ENCODE results near the gene NRG3.

NRG3 gene

DNA sequence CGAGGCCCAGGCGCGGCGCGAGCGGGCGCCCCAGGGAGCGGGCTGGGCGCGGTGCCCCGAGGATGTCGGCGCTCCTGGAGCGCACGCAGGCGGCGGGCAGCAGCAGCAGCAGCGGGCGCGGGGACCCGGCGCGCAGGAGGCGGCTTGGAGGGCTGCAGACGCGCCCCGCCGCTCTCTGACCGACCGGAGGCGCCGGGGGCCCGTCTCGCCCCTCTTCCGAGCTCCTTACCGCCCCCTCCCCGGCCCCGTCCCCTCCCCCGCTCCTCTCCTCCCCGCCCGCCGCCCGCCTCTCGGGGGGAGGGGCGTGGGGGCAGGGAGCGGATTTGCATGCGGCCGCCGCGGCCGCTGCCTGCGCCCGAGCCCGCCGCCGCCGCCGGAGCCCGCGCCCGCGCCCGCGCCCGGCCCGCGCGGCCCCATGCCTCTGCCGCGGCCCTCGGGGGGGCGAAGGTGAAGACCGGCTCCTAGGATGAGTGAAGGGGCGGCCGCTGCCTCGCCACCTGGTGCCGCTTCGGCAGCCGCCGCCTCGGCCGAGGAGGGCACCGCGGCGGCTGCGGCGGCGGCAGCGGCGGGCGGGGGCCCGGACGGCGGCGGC lies at the start of gene NRG3:
Gene NRG3 (plus strand): TSS at position 320 of the 592 bp plus-strand sequence.
- no peak for DNase-seq

- no peak for DNase-seq
These were observed 46.7 kb upstream of the NRG3 start for GRCh38 chr10:81828251-81828650.

GRCh38 chr10:81831060-81831459 lies 43.9 kb upstream of the NRG3 start:
- no peak for DNase-seq

GRCh38 chr10:81838950-81839349 lies 36.0 kb upstream of the NRG3 start:
- DNase-seq = no peak

- DNase-seq = no peak
These were observed 32.0 kb upstream of the NRG3 start for GRCh38 chr10:81843042-81843441.

- DNase-seq = no peak
These were observed 27.3 kb upstream of the NRG3 start for GRCh38 chr10:81847675-81848074.

- DNase-seq = no peak
These were observed 26.5 kb upstream of the NRG3 start for GRCh38 chr10:81848514-81848913.

DNA sequence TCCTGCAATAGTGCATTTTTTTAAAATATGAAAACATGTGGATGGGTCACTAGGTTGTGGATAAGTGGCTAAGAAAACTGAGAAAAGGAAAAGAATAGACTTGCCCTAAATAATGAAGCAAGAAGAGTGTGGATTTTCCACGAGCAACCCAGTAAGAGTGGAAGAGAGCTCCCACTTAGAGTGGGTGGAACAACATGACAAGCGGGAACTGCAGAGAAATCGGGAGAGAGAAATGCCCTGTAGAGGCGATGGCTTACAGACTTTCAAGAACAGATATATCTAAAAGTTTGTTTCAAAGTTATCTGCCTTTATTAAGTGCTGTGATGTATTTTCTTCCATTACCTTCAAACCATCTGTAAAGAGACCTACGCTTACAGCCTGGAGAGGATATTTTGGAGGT lies 26.1 kb upstream of the NRG3 start:
- no peak for DNase-seq

GRCh38 chr10:81862596-81862995 lies 12.4 kb upstream of the NRG3 start:
- no peak for DNase-seq

DNA sequence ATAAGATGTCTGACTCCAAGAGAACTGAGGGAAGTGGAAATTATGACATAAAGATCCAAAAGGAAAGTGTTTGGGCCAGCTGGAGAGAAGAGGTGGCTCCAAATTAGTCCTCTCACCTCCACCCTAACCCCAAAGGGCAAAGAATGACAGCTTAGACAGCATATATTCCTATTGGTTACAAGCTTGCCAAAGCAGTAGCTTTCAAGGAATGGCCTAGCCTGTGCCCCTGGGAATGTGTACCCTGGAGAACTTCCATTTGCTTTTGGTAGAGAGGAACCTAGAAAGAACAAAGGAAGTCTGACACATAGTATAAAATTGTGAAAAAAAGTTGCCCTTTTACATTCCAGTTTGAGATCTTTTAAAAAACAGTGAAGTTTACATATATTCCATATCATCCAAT lies 11.2 kb upstream of the NRG3 start:
- DNase-seq = no peak

DNA sequence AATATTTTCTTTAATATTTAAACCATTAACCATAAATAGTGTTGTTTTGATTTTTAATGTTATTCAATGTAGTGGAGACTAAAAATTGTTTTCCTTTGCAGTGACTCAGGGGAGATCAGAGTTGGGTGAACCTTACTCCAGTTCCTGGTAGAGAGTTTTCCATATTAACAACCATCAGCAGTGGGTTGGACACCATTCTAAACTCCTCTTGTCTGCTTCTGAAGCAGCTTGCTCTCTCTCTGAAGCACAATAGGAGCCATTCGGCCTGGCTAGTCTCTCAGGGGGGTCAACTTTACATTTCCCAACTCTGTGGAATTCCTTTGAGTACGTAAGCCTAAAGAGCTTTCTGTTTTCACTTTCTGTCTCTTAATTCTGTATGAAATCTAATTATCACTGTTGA lies 9.4 kb upstream of the NRG3 start:
- no peak for DNase-seq

DNA sequence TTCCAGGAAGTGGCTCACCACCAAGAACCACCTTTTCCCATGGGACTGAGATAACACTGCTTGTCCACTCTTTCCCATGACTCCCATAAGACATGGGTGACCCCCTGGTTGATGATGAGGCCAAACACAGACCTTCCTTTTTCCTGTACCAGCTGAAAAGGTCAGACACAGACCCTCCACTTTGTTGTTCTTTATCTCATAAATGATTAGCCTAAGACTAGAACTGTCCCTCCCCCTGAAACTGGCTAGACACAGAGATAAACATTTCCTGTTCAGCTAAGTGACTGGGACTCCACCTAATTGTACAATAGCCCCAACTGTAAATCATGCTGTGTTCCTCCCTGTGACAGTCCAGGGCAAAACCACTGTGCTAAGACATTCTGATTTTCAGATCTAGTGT lies 8.2 kb upstream of the NRG3 start:
- DNase-seq = no peak

DNA sequence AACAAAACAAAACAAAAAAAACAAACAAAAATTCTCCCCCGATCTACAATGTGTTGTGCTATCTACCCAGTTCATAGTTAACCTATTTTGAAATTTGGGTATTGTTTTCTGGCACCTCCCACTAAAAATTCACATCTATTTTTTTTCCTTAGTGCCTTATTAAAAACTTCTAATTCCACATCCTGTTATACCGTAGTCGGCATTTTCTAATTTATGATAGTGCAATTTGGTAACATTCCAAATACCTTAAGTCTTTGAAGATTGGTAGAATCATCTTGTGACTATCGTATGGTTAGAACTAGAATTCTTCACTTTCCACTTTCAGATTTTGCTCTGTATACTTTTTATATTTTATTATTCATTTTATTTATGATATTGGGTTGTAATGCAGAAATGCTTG lies 4.5 kb upstream of the NRG3 start:
- no peak for DNase-seq

DNA sequence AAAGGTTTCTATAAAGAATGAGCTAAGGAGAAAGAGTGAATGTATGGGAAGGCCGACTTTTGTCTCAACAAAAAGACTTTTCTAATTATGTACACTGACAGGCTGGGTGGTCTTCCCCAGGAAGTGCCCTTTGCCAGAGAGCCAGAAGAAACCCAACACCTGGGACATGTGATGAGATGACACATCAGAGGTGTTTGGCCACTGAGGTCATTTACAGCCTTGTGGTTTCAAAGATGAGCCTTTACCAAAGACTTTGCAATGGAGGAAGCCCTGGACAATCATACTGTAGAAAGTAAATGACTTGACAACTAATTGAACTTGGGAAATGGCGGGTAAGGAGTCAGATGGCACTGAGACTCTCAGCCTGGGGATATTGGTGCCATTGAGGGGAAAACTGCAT lies 3.4 kb upstream of the NRG3 start:
- no peak for DNase-seq

GRCh38 chr10:81872206-81872862 lies 2.7 kb upstream of the NRG3 start:
- DNase-seq = no peak

- DNase-seq = no peak
These were observed 1.6 kb upstream of the NRG3 start for GRCh38 chr10:81873231-81873931.

DNA sequence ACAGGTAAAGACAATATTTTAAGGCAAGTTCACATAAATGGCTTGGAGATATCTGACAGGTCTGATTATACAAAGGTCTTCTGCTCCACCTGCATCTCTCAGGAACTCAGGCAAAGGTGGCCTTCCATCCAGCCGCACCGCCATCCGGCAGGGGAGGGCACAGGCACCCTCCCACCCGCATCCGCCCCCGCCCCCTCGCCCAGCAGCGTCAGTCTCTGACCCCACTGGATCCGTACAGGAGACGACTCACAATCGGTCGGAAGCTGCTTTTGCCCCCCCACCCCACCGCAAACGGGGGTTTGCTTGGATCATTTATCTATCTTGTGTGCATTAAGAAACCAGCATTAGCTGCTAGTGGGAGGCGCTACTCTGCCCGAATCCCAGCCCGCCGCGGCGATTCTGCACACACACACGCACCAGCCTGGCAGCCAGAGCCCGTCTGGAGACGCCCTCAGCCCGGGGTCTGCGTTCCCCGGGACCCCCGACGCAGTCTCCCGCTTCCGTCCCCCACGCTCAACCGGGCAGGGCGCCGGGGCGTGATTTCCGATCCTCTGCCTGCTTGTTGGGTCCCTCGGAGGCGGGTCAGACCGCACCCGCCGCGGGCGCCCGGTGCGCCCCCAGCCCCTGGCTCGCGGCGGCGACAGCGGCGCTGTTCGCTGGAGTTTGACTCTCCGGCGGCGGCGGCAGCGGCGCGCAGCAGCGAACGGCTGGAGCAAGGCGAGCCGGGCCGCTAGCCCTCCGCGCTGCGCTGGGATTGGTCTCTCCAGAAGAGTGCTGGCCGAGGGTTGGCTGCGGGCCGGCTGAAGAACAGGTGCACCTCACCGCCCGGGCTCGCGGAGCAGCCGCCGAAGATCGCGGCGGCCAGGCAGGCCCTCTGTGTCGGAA lies 820 bp upstream of the NRG3 start:
- no peak for DNase-seq

- DNase-seq = no peak
These were observed 666 bp downstream of the NRG3 start for GRCh38 chr10:81875467-81876252.

DNA sequence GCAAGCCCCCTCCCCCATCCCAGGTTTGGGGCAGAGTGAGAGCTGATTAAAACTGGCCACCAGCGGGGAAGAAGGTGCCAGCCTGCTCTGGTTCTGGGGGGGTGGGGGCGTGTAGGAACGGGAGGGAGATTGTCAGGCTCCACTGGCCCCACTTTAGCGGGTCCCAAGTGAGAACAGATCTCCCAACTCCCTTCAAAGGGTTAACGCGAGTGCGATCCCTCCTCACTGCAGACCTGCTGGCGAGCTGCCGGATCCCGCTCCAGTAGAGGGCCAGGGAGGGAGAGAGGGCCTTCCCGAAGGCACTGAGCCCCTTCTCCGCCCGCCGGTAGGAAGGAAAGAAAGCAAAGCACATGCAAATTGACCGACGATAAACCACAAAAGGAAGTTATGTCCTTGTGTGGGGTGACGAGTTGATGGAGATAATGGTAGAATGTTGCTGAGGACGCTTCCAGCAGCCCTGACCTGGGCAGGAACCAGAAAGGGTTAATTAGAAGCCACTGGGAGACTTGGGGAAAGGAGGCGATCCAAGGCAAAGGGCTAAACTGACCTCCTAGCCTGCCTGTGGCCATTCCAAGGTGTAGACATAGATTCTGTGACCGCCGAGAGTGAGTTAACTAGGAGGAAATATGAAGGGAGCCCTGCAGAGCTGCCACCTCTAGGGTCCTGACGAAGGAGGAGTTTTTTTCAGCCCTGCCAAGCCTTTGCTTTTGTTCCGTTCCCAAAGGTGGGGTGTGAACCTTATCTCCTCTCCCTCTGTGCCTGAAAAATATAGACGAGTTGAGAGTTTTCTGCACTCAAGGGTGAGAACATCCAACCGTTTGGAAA lies 1.5 kb downstream of the NRG3 start:
- DNase-seq = no peak

GRCh38 chr10:81877596-81877995 lies 2.6 kb downstream of the NRG3 start:
- DNase-seq = no peak

DNA sequence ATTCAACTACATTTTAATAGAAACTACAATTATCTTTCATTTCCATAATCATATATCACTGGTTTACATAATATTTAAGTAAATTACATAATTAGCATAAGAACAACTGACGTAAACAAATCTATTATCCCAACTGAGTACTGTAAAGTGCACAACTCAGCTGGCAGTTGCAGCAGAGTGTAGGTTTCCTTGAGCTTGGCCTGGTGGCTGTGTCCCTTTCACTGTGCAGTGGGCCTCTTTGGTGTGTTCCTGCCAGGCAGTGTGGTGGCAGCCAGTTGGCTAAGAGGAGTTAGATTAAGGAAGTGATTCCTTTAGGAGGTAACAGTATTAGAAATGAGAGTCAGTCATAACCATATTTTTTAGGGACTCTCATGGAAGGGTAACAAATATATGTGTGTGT lies 7.0 kb downstream of the NRG3 start:
- no peak for DNase-seq

- no peak for DNase-seq
These were observed 9.9 kb downstream of the NRG3 start for GRCh38 chr10:81884856-81885255.

Data from stimulated activated CD4-positive, alpha-beta T cell treated with anti-CD3 and anti-CD28 coated beads, Interleukin-12 subunit alpha, Interleukin-12 subunit beta, amount 100 ng/mL, for 4 hours (primary cell).